Epidermal melanocyte (primary cell): ENCODE measurements around the gene GGTLC3.
"Not testable (repeated sequence)": the region's sequence is repeated elsewhere in the genome, so short reads cannot be mapped to it uniquely, and the experiment has no call there.

Experiments used
- DNase-seq: peaks from one replicate; pipeline ENCODE4 v3.0.0; 2011; ENCODE audit warnings: low spot score; ENCODE audit not compliant: insufficient read length

Gene GGTLC3

GRCh38 chr22:18518061-18518460 lies at the start of gene GGTLC3:
TSS of gene GGTLC3 (minus strand) at chr22:18518161. CDS start at chr22:18517897, 264 bp downstream.
- DNase-seq = not testable (repeated sequence)

GRCh38 chr22:18560099-18560974 lies 42.4 kb upstream of the GGTLC3 start:
- DNase-seq = not testable (repeated sequence)

GRCh38 chr22:18558939-18559338 lies 41.0 kb upstream of the GGTLC3 start:
- not testable (repeated sequence) for DNase-seq

- not testable (repeated sequence) for DNase-seq
Measured at GRCh38 chr22:18558516-18558915, 40.6 kb upstream of the GGTLC3 start.

- DNase-seq = not testable (repeated sequence)
Measured at GRCh38 chr22:18554280-18555256, 36.6 kb upstream of the GGTLC3 start.

GRCh38 chr22:18552839-18553597 lies 35.1 kb upstream of the GGTLC3 start:
- DNase-seq = not testable (repeated sequence)

- not testable (repeated sequence) for DNase-seq
Measured at GRCh38 chr22:18551046-18551445, 33.1 kb upstream of the GGTLC3 start.

GRCh38 chr22:18549458-18550179 lies 31.7 kb upstream of the GGTLC3 start:
- DNase-seq = not testable (repeated sequence)

- DNase-seq = not testable (repeated sequence)
Measured at GRCh38 chr22:18544615-18545014, 26.7 kb upstream of the GGTLC3 start.

- not testable (repeated sequence) for DNase-seq
Measured at GRCh38 chr22:18543400-18543799, 25.4 kb upstream of the GGTLC3 start.

GRCh38 chr22:18539994-18540393 lies 22.0 kb upstream of the GGTLC3 start:
- DNase-seq = not testable (repeated sequence)

- not testable (repeated sequence) for DNase-seq
Measured at GRCh38 chr22:18534315-18534714, 16.4 kb upstream of the GGTLC3 start.

GRCh38 chr22:18533633-18534032 lies 15.7 kb upstream of the GGTLC3 start:
- not testable (repeated sequence) for DNase-seq

GRCh38 chr22:18529416-18530145 lies 11.6 kb upstream of the GGTLC3 start:
- not testable (repeated sequence) for DNase-seq

GRCh38 chr22:18528597-18529415 lies 10.8 kb upstream of the GGTLC3 start:
- not testable (repeated sequence) for DNase-seq

- DNase-seq = not testable (repeated sequence)
Measured at GRCh38 chr22:18527752-18528596, 10.0 kb upstream of the GGTLC3 start, which contains the start of gene TMEM191B. TSS of gene TMEM191B (plus strand) at chr22:18527802. CDS start at chr22:18527981, 179 bp downstream.

GRCh38 chr22:18523328-18523727 lies 5.4 kb upstream of the GGTLC3 start:
- not testable (repeated sequence) for DNase-seq

- not testable (repeated sequence) for DNase-seq
Measured at GRCh38 chr22:18522762-18523161, 4.8 kb upstream of the GGTLC3 start.
